HG03280 (cell line): Measurements from ENCODE around the gene LMCD1.

Experiments
- ATAC-seq: cut with Tn5 transposase; IDR thresholded peaks from one replicate; pipeline ENCODE4 v1.9.1; 2021; ENCODE audit warnings: mild to moderate bottlenecking, moderate library complexity; ENCODE audit not compliant: unreplicated experiment

LMCD1 gene

DNA sequence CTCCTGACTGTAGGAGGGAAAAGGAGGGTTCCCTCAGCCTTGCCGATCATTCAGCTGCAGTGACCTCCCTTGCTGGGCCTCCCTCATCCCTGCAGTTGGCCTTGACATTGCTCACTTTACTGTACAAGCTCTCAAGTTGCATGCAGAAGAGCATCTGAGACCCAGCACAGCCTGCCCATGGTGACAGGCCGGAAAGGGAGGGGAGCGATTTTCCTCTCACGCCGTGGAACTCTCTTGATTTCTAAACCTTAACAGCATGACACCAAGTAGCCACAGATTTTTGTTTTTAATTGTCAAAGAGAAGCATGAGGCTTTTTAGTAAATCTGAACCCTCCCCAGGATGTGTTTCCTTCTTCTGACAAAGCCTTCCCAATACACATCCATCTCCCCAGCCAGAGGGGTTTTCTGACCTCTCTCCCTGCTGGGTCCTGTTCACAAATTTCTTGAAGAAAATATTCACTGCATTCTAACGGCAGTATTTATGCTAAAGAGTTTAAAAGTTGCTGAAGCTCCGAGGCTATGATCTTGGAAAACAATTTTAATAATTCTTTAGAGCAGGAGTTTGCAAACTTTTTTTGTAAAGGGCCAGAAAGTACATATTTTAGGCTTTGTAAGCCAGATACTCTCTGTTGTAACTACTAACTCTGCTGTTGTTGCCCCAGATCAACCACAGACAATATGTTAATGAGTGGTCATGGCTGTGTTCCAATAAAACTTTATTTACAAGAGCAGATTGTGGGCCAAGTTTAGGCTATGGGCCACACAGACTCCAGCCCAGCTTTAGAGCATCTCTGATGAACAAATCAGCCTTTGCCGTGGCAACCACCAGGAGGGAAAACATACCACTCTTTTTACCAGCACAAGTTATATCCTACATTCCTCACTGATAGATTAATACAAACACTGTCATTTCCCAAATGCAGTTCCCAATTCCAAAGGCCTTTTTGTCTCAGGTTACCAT lies 34.8 kb downstream of the LMCD1 start:
- no peak for ATAC-seq

DNA sequence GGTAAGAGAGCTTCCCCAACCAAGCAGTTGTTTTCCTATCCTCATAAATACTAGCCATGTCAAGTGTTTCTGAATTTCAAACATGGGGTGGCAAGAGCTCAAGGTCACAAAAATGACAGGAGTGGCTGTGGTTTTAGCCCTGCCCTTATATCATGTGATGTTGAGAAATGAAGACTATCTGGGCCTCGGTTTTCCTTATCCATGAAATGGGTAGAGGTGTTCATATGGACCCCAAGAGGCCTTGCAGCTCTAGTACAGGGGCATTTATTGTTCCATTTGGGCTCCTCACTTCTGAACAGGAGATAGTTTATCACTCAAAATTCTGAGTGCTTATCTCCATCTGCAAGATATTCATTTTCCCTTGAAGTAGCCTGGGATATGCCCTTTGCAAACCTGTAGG lies 35.8 kb downstream of the LMCD1 start:
- ATAC-seq, result no peak

DNA sequence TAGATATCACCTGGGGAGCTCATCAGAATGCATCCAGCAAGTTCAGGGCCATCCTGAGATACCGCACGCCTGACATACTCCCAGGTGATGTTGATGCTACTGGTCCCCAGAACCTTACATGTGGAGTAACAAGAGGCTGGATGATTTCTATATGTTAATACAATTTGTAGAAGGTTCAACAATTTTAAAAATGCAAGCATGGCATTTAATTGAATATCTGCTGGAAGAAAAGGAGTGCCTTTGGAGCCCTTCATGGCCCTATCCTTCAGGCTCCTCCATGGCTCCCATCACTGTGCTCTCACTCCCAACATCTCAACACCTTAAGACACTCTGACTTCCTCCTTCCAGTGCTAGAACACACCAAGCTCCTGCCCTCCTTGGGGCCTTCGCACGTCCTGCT lies 36.6 kb downstream of the LMCD1 start:
- ATAC-seq, result no peak

DNA sequence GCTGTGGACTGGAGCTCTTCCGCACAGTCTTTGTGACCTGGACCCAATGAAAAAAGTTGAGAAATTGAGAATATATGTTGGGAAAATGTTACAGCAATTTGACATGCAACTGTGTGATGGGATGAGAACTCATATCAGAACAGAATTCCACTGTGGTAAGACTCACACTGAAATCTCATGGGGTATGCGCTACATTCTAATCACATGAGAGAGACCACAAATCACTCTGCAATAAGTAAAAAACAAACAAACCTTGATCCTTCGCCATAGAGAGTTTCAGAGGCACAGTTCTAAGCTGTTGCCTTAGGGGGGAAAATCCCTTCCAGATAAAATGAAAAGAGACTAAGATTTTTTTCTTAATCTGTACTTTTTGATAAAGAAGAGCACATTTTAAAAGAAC lies 37.3 kb downstream of the LMCD1 start:
- ATAC-seq, result no peak

DNA sequence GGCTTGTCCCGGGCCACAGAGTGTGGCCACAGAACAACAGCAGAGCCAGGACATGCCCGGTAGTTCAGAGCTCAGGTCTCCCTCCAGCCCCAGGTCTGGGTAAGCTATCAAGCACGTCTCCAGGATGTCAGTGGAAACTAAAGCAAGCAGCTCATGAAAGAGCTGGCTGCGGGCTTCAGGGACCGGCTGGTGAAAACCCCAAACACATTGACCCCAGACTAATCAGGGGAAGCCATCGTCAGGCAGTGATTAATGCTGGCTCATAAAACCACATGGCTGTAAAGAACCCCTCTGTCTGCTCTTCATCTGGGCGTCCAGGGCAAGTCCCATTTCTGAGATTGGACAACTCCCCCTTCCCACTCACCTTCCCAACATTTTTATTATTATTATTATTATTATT lies 37.8 kb downstream of the LMCD1 start:
- ATAC-seq, result no peak

DNA sequence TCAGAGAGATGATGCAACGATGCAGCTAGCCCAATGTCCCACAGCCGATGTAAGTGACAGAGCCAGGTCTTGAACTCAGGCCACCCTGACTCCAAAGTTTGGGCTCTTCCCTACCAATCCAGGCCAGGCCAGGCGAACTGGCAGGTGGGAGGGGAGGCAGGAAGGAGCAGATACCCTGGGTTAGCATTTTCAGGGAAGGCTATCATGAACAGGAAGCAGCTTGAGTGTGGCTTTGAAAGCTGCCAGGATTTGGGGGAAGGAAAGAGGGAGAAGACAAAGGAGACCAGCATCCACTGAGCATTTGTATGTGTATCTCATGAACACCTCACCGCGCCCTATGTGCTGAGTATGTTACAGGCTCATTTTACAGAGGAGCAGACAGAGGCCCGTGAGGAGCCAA lies 38.8 kb downstream of the LMCD1 start:
- ATAC-seq, result no peak

DNA sequence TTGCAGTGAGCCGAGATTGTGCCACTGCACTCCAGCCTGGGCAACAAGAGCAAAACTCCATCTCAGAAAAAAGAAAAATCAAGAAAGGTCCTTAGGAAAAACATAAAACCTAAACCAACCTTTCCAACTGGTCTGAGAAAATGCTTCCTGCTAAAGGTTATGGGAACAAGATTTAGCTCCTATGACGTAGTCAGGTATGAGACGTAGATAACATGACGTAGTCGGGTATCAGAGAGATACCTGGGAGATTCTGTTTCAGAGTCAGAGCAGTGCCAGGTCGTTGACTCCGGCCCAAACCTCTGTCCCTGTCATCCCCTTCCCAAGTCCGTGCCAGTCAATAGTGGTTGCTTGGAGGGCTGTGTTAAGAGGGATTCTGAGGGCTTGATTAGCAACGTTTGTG lies 39.9 kb downstream of the LMCD1 start:
- no peak for ATAC-seq

DNA sequence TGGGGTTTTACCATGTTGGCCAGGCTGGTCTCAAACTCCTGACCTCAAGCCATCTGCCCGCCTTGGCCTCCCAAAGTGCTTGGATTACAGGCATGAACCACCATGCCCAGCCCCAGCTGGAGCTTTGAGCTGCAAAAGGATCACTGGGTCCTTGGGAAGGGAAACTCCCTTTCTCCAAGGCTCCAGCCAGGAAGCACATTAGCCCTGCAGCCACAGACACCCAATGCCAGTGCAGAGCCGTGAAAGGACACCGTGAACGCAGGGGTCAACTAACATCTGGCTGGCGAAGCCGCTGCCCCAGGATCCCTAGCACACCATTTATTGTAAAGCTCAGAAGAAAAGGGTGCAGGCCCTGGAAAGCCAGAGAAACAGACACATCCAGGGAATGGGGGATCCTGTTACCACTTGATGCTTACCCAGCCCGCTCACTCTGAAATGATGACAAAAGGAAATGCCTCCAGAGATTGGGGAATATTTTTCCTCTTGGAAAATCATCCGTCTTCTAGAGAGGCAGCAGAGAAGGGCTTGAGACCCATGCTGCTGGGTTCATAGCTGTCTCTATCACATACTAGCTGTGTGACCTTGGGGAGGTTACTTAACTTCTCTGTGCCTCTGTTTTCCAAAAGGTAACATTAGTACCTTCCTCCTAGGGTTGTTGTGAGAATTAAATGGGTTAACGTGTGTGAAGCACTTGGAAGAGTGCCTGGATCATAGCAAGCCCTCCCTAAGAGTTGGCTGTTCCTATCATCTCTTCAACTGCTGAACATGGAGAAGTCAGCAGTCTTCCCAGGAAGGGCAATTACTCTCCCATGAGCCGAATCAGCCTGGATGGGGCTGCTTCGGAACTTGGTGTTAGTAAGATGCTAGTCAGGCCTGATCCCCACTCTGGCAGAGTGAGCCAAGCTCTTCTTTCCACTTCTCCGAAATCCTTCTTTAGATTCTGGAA lies 40.8 kb downstream of the LMCD1 start:
- ATAC-seq, result no peak

DNA sequence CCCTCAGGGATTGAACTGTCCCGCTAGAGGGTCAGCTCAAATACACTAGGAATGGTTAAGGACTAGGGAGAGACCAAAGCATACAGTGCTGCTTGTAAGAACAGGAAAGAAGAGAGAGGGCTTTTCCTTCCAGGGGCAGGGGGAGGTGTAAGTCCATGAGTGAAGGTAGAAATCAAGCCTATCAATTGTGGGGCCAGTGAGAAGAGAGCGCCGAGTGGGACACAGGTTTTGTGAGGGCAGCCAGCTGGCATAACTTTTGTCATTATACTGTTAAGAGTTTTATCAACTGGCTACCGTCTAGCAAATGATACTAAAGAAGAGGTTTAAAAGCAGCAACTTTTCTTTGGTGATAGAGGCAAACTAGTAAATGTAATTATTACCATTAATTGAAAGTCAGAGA lies 45.0 kb downstream of the LMCD1 start:
- no peak for ATAC-seq

DNA sequence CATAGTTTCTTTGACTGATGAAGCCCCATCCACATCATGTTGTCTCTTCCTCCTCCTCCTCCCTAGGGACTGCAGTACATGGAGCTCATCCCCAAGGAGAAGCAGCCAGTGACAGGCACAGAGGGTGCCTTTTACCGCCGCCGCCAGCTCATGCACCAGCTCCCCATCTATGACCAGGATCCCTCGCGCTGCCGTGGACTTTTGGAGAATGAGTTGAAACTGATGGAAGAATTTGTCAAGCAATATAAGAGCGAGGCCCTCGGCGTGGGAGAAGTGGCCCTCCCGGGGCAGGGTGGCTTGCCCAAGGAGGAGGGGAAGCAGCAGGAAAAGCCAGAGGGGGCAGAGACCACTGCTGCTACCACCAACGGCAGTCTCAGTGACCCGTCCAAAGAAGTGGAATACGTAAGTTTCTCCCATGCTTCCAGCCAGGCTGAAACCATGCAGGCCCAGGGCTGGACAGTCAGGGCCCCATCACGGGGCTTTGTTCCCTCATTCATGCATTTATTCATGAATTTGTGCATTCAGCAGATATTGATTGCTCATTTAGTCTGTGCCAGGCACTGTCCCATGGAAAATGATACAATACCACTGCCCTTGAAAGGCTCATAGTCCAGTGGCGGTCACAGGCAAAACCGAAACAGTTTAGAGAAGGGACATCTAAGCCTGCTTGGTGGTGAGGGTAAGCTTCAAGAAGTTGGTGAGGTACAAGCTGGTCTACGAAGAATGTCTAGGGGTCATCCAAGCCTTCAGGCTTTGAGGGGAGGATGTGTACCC lies 47.1 kb downstream of the LMCD1 start:
- ATAC-seq, result no peak

DNA sequence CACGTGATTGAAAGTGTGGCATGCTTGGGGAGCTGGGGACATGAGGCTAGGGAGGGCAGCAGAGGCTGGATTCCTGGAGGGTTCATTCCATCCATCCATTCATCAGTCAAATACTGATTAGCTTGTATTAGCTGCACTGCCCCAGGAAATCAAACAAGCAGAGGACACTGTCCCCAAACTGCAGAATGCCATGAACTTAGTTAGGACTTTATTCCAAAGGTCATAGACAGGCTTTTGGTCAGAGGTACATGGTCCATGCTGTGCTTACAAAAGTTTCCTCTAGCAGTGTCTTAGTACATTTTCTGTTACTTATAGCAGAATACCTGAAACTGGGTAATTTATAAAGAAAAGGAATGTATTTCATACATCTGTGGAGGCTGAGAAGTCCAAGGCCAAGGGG lies 47.7 kb downstream of the LMCD1 start:
- ATAC-seq, result no peak

DNA sequence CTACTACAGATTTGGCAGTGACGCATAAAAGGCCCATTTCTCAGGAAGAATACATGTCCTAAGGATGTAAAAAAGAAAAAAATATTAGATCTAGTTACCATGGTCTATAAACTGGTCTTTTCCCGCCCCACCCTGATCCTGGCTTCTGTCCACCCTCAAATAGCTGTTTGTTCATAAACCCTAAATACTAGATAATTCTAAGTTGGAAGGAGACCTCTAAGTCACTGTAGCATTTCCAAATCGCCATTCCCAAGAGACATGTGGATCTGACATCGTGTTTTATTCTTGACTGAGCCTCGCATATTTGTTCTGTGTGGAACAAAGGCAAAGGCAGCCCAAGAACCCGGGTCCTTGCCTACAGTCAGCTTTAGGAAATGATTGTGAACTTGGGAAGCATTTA lies 49.0 kb downstream of the LMCD1 start:
- ATAC-seq, result no peak

DNA sequence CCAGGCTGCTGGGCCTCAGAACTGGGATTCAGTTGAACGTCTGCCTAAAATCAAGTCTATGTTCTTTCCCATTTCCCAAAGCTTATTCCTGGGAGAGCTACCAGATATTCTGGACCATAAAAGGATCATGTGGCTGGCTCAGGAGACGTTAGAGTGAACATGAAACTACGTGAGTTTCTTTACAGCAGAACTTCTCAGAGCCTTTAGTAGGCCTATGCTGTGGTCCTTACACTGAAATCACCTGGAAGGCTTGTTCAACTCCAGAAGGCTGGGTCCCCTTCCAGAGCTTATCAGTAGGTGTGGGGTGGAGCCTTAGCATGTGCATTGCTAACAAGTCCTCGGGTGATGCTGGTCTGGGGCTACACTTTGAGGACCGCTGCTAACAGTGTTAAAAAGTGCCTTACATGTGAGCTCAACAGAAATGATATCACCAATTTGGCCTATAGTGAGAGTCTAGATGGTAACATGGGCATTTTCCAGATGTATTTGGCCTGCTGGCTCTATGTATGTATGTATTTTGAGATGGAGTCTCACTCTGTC lies 50.7 kb downstream of the LMCD1 start:
- ATAC-seq, result no peak

DNA sequence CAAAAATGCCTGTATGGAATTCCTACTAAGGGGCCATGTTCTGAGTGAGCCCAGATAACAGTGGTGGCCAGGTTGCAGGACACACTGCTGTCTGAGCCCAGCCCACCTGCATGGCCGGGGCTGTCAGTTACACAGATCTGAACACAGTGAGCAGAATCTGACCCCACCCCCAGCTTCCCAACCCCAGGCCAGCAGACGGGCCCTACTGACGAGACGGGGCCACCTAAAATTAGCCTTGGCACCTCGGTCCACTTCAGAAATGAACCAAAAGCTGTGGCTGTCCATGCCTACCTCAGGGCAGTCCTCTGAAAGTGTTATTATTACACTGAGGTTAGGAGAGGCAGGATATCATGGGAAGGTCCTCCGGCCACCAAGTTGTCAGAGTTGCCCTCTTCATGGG lies 51.8 kb downstream of the LMCD1 start:
- ATAC-seq, result no peak

DNA sequence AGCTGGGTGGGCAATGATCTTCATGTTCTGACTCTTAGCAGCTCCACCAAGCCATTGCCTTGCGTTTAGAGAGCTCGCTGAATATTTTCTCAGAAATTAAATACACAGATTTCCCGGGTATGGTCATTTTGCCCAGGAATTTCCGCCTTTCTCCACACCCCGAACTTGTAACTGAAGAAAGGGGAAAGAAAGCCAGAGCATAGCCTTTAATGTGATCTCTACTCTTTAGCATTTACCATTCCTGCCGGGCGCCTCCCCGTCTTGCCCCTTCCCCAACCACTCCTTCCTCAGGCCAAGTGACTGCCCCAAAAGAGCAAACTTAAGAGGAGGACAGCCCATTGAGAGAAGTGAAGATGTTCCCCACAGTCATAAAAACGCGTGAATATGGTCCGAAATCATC lies 53.1 kb downstream of the LMCD1 start:
- no peak for ATAC-seq

DNA sequence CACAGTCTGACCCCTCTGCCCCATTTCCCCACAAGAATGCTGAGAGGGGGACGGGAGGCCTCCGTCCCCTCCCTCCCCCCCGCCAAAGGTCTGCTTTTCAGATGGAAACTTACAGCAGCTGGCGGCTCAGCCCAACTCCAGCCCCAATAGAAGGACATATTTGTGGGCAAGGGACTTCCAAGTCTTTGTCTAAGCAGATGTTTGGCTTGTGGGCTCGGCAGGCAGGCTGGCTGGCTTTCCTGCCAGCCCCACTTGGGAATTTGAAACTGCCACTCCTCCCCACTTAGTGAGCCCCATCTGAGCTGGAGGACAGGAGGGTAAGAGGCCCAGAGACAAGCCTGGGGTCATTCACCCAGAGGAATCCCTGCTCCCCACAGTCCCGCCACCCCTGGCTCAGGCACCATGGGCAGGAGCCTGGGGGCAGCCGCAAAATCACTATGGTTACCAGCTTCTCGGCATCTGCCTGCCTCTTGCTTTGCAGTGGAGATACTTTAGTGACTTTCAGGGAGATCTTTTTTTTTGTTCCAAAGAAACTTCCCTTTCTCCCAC lies 53.6 kb downstream of the LMCD1 start:
- no peak for ATAC-seq

DNA sequence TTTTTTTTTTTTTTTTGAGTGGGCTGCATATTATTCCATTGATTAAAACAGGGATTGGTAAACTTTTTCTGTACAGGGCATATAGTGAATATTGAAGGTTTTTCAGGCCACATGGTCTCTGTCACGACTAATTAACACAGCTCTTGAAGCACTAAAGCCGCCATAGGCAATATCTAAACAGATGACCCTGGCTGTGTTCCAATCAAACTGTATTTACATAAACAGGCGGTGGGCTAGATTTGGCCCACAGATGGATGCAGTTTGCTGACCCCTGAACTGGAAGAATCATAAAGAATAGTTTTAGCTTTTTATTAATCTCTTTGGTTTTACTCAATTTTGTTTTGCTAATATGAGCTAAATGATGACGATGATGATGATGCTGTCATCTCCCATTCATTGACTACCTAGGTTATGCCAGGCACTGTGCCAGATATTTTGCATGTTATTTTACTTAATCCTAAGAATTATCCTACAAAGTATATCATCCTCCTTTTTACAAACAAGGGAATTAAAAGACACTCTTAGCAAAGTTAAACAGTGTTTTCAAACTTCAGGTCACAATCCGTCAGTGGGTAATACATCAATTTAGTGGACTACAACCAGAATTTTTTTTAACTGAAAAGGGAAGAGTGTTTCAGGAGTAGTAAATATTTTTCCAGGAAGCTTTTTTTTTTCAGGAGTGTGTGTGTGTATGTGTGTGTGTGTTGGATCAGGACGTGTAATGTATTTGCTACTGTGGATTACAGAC lies 54.3 kb downstream of the LMCD1 start:
- ATAC-seq, result no peak

DNA sequence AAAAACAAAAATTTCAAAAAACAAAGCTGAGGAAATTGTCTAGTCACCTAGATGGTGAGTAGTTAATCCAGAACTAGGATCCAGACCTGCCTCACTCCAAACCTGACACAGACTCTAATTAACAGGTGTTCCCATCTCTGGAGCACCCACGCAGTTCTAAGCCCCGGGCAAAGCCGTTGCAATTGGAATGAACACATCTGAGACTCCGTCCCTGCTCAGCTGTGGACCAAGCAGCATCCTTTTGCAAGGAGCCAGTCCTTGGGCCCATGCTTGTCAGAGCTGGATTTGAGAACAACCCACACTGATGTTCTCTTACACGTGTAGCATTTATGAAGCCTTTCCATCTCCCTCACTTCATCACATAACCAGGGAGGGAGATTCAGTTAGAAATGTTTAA lies 54.8 kb downstream of the LMCD1 start:
- no peak for ATAC-seq

DNA sequence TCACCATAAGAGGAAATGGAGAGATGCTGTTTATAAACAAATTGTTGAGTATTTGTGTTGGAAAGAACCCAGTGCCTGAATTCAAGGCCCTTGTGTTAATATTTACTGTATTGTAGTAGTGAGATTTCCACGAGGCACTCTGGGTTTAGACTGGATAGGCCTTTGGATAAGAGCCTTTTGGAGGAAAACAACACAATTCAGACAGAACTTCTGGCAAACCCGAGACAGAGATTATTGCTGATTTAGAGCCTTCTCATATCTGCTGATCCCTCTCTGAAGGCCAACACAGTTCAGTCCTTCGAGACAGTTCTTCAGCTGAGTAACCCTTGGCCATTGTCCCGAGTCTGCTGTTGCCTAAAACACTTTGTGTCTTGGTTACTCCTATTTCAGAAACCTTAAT lies 55.7 kb downstream of the LMCD1 start:
- ATAC-seq, result no peak

DNA sequence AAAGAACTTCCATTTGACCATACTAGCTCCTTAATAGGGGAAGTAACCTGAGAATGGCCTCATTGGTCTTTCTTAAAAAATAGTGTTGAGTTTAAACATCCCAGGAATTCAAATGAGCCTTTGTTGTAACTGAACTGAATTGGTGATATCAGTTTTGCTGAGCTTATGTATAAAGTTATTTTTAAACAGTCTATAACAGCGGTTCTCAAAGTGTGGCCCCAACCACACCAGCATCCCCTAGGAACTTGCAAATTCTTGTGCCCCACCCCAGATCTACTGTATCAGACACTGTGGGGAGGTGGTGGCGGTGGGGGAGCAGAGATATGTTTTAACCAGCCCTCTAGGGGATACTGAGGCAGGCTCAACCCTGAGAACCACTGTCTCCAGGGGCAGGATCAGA lies 57.0 kb downstream of the LMCD1 start:
- ATAC-seq, result no peak
